Lower lobe of right lung (tissue), 2 donors: ENCODE measurements around the gene LHX5. TPM values are rescaled to one million over a fixed set of nuclear protein-coding genes. Genes with fewer than 3 reads are reported as not detected.
A peak's percentile ranks its signal among the peaks of the same experiment; 100 is the strongest.

ENCODE experiments used
- ATAC-seq, 2 donors: fragments of 200-7000 bp; cut with Tn5 transposase; one replicate each; pipeline ENCODE4 v1.9.1; 2020 to 2022; ENCODE audit warnings: mild to moderate bottlenecking in 2 of 2, moderate library complexity in 2 of 2
- DNase-seq: peaks from one replicate; pipeline ENCODE4 v3.0.0-alpha.2; 2020
- H3K27ac ChIP-seq: fragments of 200-600 bp; one replicate; pipeline ENCODE4 v1.8.0; 2022
- H3K27me3 ChIP-seq: fragments of 200-600 bp; one replicate; pipeline ENCODE4 v1.8.0; 2022; ENCODE audit warnings: low read depth
- H3K36me3 ChIP-seq: fragments of 200-600 bp; one replicate; pipeline ENCODE4 v1.8.0; 2022; ENCODE audit warnings: mild to moderate bottlenecking
- H3K4me1 ChIP-seq: fragments of 200-600 bp; one replicate; pipeline ENCODE4 v1.8.0; 2022
- H3K4me3 ChIP-seq: fragments of 200-600 bp; one replicate; pipeline ENCODE4 v1.8.0; 2022; ENCODE audit warnings: mild to moderate bottlenecking
- H3K9me3 ChIP-seq: fragments of 200-600 bp; one replicate; pipeline ENCODE4 v1.8.0; 2022
- intact Hi-C: fragments of 100-400 bp; cut with DNase I; formaldehyde crosslinking; loops from one replicate; pipeline ENCODE4 v1.11.0; 2022
- total RNA-seq: library from RNA; stranded (reverse); fragmentation: NEBNext Ultra II Directional; extraction: Animal tissue kit (Norgen Biotek cat#: 25700); gene quantifications from one replicate; pipeline ENCODE4 v1.2.1, GENCODE V29; 2021
- TF ChIP-seq, protein P1 (sequence below): fragments of 200-600 bp; IDR thresholded peaks from one replicate; pipeline ENCODE4 v1.8.0; 2022; ENCODE audit warnings: antibody characterized with exemption, mild to moderate bottlenecking
- donor health status: DM: no; HTN: yes; CAD: no; lungs with severe emphysema.

The LHX5 gene
- total RNA-seq, 1 donor from 2014 or later: not detected

DNA sequence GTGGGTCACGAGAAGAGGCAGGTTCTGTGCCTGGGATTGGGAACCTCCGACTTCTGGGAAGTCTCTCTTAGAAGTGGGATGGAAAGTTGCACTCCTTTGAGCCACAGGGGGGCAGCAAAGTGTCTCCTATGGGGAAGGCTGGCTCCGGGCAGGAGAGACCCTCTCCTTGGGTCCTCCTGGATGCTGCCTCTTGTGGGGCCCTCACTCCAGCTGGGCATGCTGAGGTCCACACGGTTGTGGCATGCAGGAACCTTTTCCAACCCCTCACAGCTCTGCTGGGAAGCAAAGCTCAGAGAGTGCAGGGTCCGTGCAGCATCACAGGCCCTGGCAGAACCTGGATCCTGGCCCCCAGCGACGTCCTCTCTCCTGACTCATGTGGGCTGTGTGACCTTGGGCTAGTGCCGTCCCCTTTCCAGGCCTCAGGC lies 32.1 kb downstream of the LHX5 start:
- TF ChIP-seq, protein P1, sequence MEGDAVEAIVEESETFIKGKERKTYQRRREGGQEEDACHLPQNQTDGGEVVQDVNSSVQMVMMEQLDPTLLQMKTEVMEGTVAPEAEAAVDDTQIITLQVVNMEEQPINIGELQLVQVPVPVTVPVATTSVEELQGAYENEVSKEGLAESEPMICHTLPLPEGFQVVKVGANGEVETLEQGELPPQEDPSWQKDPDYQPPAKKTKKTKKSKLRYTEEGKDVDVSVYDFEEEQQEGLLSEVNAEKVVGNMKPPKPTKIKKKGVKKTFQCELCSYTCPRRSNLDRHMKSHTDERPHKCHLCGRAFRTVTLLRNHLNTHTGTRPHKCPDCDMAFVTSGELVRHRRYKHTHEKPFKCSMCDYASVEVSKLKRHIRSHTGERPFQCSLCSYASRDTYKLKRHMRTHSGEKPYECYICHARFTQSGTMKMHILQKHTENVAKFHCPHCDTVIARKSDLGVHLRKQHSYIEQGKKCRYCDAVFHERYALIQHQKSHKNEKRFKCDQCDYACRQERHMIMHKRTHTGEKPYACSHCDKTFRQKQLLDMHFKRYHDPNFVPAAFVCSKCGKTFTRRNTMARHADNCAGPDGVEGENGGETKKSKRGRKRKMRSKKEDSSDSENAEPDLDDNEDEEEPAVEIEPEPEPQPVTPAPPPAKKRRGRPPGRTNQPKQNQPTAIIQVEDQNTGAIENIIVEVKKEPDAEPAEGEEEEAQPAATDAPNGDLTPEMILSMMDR: peak; percentile 51
- Histone ChIP-seq H3K27ac (no peak overlapping the region), H3K4me1 (no peaks in the 10 kb centered on the region), H3K27me3 (peaks cover 28% of the 10 kb centered on the region), H3K36me3 (no peaks in the 10 kb centered on the region), H3K9me3 (no peaks in the 10 kb centered on the region), H3K4me3 (no peak overlapping the region)
- DNase-seq (no peak), ATAC-seq (no peak)
- intact Hi-C loops: no loop called here

GRCh38 chr12:113439301-113439597 lies 32.4 kb downstream of the LHX5 start:
- DNase-seq: no peak
- no peaks in the 10 kb centered on the region for H3K36me3 ChIP-seq
- H3K4me1 ChIP-seq: no peaks in the 10 kb centered on the region
- no peaks in the 10 kb centered on the region for H3K9me3 ChIP-seq
- ATAC-seq: no peak
- peaks cover 27% of the 10 kb centered on the region for H3K27me3 ChIP-seq
- H3K27ac ChIP-seq: no peak overlapping the region
- intact Hi-C loops: no loop called here
- TF ChIP-seq, protein P1: no peak
- H3K4me3 ChIP-seq: no peak overlapping the region

DNA sequence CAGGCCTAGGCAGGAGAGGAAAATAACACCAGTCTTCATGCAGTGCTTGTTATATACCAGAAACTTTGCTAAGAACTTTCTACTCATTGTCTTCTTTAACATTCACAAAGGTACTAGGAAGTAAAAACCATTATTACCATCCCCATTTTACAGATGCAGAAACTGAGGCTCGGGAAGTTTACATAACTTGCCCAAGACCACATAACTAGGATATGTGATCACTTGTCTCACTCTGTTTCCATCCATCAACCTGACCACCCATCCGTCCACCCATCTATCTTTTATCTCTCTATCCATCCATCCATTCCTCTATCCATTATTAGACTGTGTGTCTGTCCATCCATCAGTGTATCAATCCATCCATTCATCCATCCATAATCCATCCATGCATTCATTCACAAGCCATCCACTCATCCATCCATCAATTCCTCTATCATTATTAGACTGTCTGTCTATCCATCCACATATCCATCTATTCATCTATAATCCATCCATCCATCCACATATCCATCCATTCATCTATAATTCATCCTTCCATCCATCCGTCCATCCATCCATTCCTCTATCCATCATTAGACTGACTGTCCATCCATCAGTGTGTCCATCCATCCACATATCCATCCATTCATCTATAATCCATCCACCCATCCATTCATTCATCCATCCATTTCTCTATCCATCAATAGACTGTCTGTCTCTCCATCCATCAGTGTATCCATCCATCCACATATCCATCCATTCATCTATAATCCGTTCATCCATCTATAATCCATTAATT lies 33.0 kb downstream of the LHX5 start:
- DNase-seq (no peak), ATAC-seq (no peak)
- H3K27ac ChIP-seq: no peak overlapping the region
- H3K27me3 ChIP-seq: peaks cover 21% of the 10 kb centered on the region
- no peak overlapping the region for H3K4me3 ChIP-seq
- intact Hi-C loops: no loop called here
- no peaks in the 10 kb centered on the region for H3K36me3 ChIP-seq
- TF ChIP-seq, protein P1: no peak
- no peaks in the 10 kb centered on the region for H3K4me1 ChIP-seq
- no peaks in the 10 kb centered on the region for H3K9me3 ChIP-seq

DNA sequence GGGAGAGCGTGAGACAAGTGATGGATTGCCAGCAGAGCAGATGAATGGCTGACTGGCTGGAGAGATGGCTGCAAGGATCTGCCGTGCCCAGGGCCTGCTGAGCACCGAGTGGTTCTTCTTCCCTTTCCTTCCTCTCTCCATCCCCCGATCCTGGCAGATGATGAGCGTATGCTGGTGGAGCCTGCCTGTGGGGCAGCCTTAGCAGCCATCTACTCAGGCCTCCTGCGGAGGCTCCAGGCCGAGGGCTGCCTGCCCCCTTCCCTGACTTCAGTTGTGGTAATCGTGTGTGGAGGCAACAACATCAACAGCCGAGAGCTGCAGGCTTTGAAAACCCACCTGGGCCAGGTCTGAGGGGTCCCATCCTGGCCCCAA lies 34.0 kb downstream of the LHX5 start:
- no peak overlapping the region for H3K27ac ChIP-seq
- DNase-seq (no peak), ATAC-seq (no peak)
- H3K27me3 ChIP-seq: peaks cover 11% of the 10 kb centered on the region
- H3K4me1 ChIP-seq: no peaks in the 10 kb centered on the region
- H3K9me3 ChIP-seq: no peaks in the 10 kb centered on the region
- H3K4me3 ChIP-seq: no peak overlapping the region
- TF ChIP-seq, protein P1: no peak
- no peaks in the 10 kb centered on the region for H3K36me3 ChIP-seq
- intact Hi-C loops: no loop called here

DNA sequence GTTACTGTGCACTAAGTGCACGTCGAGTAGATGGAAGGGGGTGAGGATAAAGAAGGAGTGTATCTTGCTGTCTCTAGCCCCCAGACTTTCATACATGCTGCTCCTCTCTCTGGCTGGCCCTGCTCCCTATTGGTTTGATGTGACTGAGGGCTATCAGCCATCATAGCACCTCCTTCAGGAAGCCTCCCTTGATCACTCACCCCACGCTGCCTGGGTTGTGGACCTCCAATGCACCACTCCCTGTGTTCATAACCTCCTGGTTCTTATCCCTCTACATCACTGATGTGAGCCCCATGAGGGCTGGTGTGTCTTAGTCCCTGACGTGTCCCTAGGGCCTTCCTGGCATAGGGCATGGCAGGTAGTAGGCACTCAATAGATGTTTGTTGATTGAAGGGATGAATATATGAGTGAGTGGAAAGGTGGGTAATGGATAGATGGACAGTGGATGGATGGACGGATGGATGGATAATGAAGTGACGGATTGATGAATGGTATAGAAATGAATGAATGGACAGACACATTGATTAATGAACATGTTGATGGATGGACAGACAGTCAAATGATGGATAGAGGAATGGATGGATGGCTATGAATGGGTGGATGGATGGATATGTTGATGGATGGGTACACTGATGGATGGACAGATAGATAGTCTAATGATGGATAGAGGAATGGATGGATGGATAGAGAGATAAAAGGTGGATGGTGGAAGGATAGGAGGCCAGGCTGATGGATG lies 34.5 kb downstream of the LHX5 start:
- intact Hi-C loops: no loop called here
- ATAC-seq (no peak), DNase-seq (no peak)
- no peak overlapping the region for H3K4me3 ChIP-seq
- no peaks in the 10 kb centered on the region for H3K4me1 ChIP-seq
- H3K27me3 ChIP-seq: peaks cover 7% of the 10 kb centered on the region
- H3K9me3 ChIP-seq: no peaks in the 10 kb centered on the region
- TF ChIP-seq, protein P1: no peak
- no peaks in the 10 kb centered on the region for H3K36me3 ChIP-seq
- no peak overlapping the region for H3K27ac ChIP-seq
